ENCODE results near the gene OPRPN.

DNA sequence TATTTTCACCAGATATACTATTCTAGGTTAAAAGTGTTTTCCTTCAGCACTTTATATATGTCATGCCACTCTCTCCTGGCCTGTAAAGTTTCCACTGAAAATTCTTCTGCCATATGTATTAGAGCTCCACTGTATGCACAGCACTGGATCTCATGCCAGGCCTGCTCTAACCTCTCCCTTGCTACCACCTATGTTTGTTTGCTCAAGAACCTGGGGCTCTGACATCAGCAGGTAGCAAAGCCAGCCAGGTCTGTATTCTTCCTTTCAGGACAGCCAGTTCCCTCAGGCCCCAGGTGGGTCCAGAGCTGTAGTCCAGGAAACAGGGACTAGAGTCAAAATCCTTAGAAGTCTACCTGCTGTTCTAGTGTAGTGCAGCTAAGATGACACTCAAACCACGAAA, 55.2 kb downstream of the OPRPN start:
- TF ChIP-seq, protein P1, sequence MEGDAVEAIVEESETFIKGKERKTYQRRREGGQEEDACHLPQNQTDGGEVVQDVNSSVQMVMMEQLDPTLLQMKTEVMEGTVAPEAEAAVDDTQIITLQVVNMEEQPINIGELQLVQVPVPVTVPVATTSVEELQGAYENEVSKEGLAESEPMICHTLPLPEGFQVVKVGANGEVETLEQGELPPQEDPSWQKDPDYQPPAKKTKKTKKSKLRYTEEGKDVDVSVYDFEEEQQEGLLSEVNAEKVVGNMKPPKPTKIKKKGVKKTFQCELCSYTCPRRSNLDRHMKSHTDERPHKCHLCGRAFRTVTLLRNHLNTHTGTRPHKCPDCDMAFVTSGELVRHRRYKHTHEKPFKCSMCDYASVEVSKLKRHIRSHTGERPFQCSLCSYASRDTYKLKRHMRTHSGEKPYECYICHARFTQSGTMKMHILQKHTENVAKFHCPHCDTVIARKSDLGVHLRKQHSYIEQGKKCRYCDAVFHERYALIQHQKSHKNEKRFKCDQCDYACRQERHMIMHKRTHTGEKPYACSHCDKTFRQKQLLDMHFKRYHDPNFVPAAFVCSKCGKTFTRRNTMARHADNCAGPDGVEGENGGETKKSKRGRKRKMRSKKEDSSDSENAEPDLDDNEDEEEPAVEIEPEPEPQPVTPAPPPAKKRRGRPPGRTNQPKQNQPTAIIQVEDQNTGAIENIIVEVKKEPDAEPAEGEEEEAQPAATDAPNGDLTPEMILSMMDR (IDR thresholded peaks at IDR 0.05; ENCODE audit: poor library complexity), result no peak
- no peak for TF ChIP-seq EZH2 (IDR thresholded peaks at IDR 0.05; ENCODE audit: borderline replicate concordance)
